SK-N-SH (cell line): Measurements from ENCODE around the gene GBA3. TPM values are rescaled to one million over a fixed set of nuclear protein-coding genes. Genes with fewer than 3 reads are reported as not detected.

Experiments used
- CTCF ChIA-PET: fragments of 300-600, 350-600 bp; formaldehyde crosslinking; extraction: SDS; loops from one replicate; lab custom pipeline; 2021; lab: Yijun Ruan, JAX
- POLR2A ChIA-PET: fragments of 350-600 bp; sonication (Branson Sonifier 250); formaldehyde crosslinking; extraction: SDS; loops from one replicate; lab custom pipeline; 2020; ENCODE audit warnings: antibody characterized with exemption, inconsistent platforms; lab: Yijun Ruan, JAX
- DNase-seq: peaks from one replicate; pipeline ENCODE4 v3.0.0; 2012
- H2AFZ ChIP-seq: fragments of 200-600 bp; sonication (generic); 2 replicates; pipeline ENCODE4 v1.8.1; 2016; ENCODE audit warnings: antibody characterized with exemption, mild to moderate bottlenecking, low read depth
- H3F3A ChIP-seq: fragments of 200-600 bp; sonication (generic); replicated peaks from 2 replicates; pipeline ENCODE3; 2016; ENCODE audit warnings: antibody characterized with exemption, mild to moderate bottlenecking; ENCODE audit not compliant: insufficient read depth
- H3K27ac ChIP-seq, 2 experiments: fragments of 200-500 bp in 1 of 2; fragments of 200-600 bp in 1 of 2; sonication (Bioruptor generic) in 1 of 2; sonication (generic), shearing (Covaris generic) in 1 of 2; 2 replicates each; pipeline versions ENCODE4 v1.5.1 to v1.6.1; 2014 to 2016; ENCODE audit warnings: low read depth in 2 of 2, inconsistent platforms in 1 of 2, low read length in 1 of 2, mild to moderate bottlenecking in 1 of 2, mixed read lengths in 1 of 2
- H3K27me3 ChIP-seq: fragments of 200-600 bp; sonication (generic), shearing (Covaris generic); 2 replicates; pipeline ENCODE4 v1.6.1; 2016; ENCODE audit warnings: mixed run types; ENCODE audit not compliant: insufficient read depth
- H3K36me3 ChIP-seq, 2 experiments: fragments of 200-500 bp in 1 of 2; fragments of 200-600 bp in 1 of 2; sonication (Bioruptor generic) in 1 of 2; sonication (generic) in 1 of 2; replicated peaks in 1 of 2; 2 replicates each; pipeline versions ENCODE3 to v1.5.1; 2014 to 2016; ENCODE audit warnings: low read length in 1 of 2, mild to moderate bottlenecking in 1 of 2; ENCODE audit not compliant: insufficient read depth in 2 of 2, control insufficient read depth in 1 of 2
- H3K4me1 ChIP-seq, 2 experiments: fragments of 200-500 bp in 1 of 2; fragments of 200-600 bp in 1 of 2; sonication (Bioruptor generic) in 1 of 2; sonication (generic), shearing (Covaris generic) in 1 of 2; 2 replicates each; pipeline versions ENCODE4 v1.5.1 to v1.6.1; 2014 to 2016; ENCODE audit warnings: low read depth in 1 of 2, low read length in 1 of 2, mixed run types in 1 of 2; ENCODE audit not compliant: insufficient read depth in 2 of 2, control insufficient read depth in 1 of 2
- H3K4me2 ChIP-seq: fragments of 200-600 bp; sonication (generic), shearing (Covaris generic); 2 replicates; pipeline ENCODE4 v1.6.1; 2017; ENCODE audit warnings: mixed run types
- H3K4me3 ChIP-seq, 2 experiments: fragments of 200-500 bp in 1 of 2; fragments of 200-600 bp in 1 of 2; sonication (Bioruptor generic) in 1 of 2; sonication (generic), shearing (Covaris generic) in 1 of 2; 2 replicates each; pipeline versions ENCODE4 v1.5.1 to v1.8.1; 2014 to 2016; ENCODE audit warnings: low read depth in 2 of 2, inconsistent platforms in 1 of 2, low read length in 1 of 2, mild to moderate bottlenecking in 1 of 2, mixed read lengths in 1 of 2, moderate library complexity in 1 of 2
- H3K79me2 ChIP-seq: fragments of 200-600 bp; sonication (generic); 2 replicates; pipeline ENCODE4 v1.8.1; 2017; ENCODE audit warnings: mild to moderate bottlenecking; ENCODE audit not compliant: insufficient read depth
- H3K9ac ChIP-seq: fragments of 200-600 bp; sonication (generic); 2 replicates; pipeline ENCODE4 v1.6.1; 2017; ENCODE audit warnings: mixed run types
- H3K9me2 ChIP-seq: fragments of 200-600 bp; sonication (generic); 2 replicates; pipeline ENCODE4 v1.6.1; 2017; ENCODE audit warnings: mixed run types
- H3K9me3 ChIP-seq: fragments of 200-600 bp; sonication (generic); 2 replicates; pipeline ENCODE4 v1.6.1; 2017; ENCODE audit warnings: mixed run types, mild to moderate bottlenecking, moderate library complexity
- H4K20me1 ChIP-seq: fragments of 200-600 bp; sonication (generic); 2 replicates; pipeline ENCODE4 v1.6.1; 2017; ENCODE audit warnings: mild to moderate bottlenecking, mixed run types; ENCODE audit not compliant: insufficient read depth
- ELF1 ChIP-seq: IDR thresholded peaks from 2 replicates; pipeline ENCODE4 v1.4.0; 2012
- GABPA ChIP-seq: IDR thresholded peaks from 2 replicates; pipeline ENCODE4 v1.4.0; 2012; ENCODE audit warnings: low read depth, mild to moderate bottlenecking
- GATA2 ChIP-seq: sonication (generic); formaldehyde crosslinking; IDR thresholded peaks from 2 replicates; pipeline ENCODE4 v1.5.0; 2020; ENCODE audit warnings: mild to moderate bottlenecking, missing genetic modification reagents
- POLR2AphosphoS5 ChIP-seq: IDR thresholded peaks from 2 replicates; pipeline ENCODE4 v1.6.1; 2012; ENCODE audit warnings: low read depth, low read length
- RAD21 ChIP-seq: IDR thresholded peaks from 2 replicates; pipeline ENCODE4 v1.6.1; 2012; ENCODE audit warnings: mild to moderate bottlenecking, low read length
- RFX5 ChIP-seq: IDR thresholded peaks from 2 replicates; pipeline ENCODE4 v1.6.1; 2012; ENCODE audit warnings: mild to moderate bottlenecking, improper control_type of control experiment, low read length
- TEAD4 ChIP-seq: IDR thresholded peaks from 2 replicates; pipeline ENCODE4 v1.4.0; 2012; ENCODE audit warnings: mild to moderate bottlenecking, borderline replicate concordance; ENCODE audit not compliant: insufficient read depth
- WGBS: methylation state at CpG from one replicate; pipeline ENCODE4 v1.1.6; 2017; ENCODE audit warnings: low lambda C conversion rate; 5-methylcytosine and 5-hydroxymethylcytosine counted together
- polyA plus RNA-seq, 3 experiments: library from polyadenylated mRNA; depleted of rRNA; stranded (reverse); fragments of >200 nt; gene quantifications; 2 replicates each; pipeline ENCODE4 v1.2.3, GENCODE V29; 2012
- TF ChIP-seq, protein P1 (sequence below): IDR thresholded peaks from 2 replicates; pipeline ENCODE4 v1.4.0; 2012; ENCODE audit warnings: low read depth
- TF ChIP-seq, protein P2 (sequence below): fragments of 150-350 bp; IDR thresholded peaks from 2 replicates; pipeline ENCODE4 v1.6.1; 2016; ENCODE audit warnings: mild to moderate bottlenecking, low read depth, low read length

GBA3 gene
- polyA plus RNA-seq, 1 of the 3 experiments (the other 2 are of a cell fraction): not detected

DNA sequence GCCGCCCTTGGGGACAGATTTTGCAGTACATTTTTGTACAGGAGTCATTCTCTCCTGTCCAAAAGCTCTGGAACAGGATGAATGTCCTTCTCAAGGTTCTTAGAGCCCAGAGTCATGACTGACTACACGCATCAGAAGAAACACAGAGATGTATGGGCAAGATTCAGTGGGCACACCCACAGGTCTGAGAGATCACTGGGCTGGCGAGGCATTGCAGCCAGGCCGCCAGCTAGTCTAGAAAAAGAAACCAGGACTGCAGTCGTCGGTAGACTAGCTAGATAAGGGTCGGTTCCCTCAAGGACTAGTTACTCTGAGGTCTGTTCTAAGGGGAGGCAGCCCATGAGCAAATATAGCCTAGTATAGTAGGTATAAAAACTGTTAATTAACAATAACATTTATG lies 19.8 kb downstream of the GBA3 start:
- ChIA-PET POLR2A (no interaction called here), CTCF (interaction anchor here (0.6 kb wide), 1 partner anchor 1939 kb away, joined by 3 read pairs; no protein-coding TSS in a partner anchor)
- H3K4me2 ChIP-seq: peak overlapping the region; percentile 11; the same call in 1 of the 2 replicates
- no peaks in the 10 kb centered on the region for H3K36me3 ChIP-seq
- H3F3A ChIP-seq: no peaks in the 10 kb centered on the region
- no peaks in the 10 kb centered on the region for H3K4me1 ChIP-seq
- H3K9me2 ChIP-seq: no peaks in the 10 kb centered on the region
- no peak overlapping the region for H3K9ac ChIP-seq
- H3K79me2 ChIP-seq: no peaks in the 10 kb centered on the region
- peaks cover 4% of the 10 kb centered on the region; the same call in 1 of the 2 replicates for H3K27me3 ChIP-seq
- TF ChIP-seq, protein P1, sequence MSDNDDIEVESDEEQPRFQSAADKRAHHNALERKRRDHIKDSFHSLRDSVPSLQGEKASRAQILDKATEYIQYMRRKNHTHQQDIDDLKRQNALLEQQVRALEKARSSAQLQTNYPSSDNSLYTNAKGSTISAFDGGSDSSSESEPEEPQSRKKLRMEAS: no peak
- TF ChIP-seq GATA2 (CRISPR knock-in tag) (no peak), ELF1 (no peak), POLR2AphosphoS5 (no peak)
- no peak overlapping the region for H3K27ac ChIP-seq
- no peak overlapping the region for H2AFZ ChIP-seq
- no peaks in the 10 kb centered on the region for H4K20me1 ChIP-seq
- no peak overlapping the region for H3K4me3 ChIP-seq
- DNase-seq: no peak
- H3K9me3 ChIP-seq: no peaks in the 10 kb centered on the region
- WGBS: 4% methylated on average over 7 of the region's 7 CpGs

DNA sequence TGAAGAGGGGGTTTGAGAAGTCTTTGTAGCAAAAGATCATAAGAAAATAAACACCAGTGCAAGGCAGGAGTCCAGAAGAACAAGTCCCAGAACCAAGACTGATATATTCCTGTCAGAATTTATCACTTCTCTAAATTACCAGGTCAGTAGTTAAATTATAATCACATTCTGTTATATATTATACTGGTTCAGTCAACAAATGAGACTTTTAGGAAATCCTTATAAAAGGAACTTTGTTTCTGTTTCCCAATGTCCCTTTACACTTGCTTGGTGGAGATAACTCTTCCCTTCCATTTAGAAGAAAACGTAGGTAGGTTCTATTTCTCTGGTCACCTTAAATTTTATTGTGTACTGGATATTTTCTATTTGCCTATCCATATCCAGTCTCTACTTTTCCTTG lies 21.1 kb downstream of the GBA3 start:
- no peaks in the 10 kb centered on the region for H3F3A ChIP-seq
- no peaks in the 10 kb centered on the region for H3K4me1 ChIP-seq
- WGBS: 0% methylated on average over 1 of the region's 1 CpG
- H3K36me3 ChIP-seq: no peaks in the 10 kb centered on the region
- CTCF ChIA-PET: no interaction called here
- H3K9me3 ChIP-seq: no peaks in the 10 kb centered on the region
- H2AFZ ChIP-seq: no peak overlapping the region
- H3K9me2 ChIP-seq: no peaks in the 10 kb centered on the region
- POLR2A ChIA-PET: no interaction called here
- H4K20me1 ChIP-seq: no peaks in the 10 kb centered on the region
- no peak overlapping the region for H3K9ac ChIP-seq
- no peak overlapping the region for H3K4me2 ChIP-seq
- no peak overlapping the region for H3K27ac ChIP-seq
- H3K27me3 ChIP-seq: peaks cover 4% of the 10 kb centered on the region; the same call in 1 of the 2 replicates
- H3K79me2 ChIP-seq: no peaks in the 10 kb centered on the region
- TF ChIP-seq, protein P2, sequence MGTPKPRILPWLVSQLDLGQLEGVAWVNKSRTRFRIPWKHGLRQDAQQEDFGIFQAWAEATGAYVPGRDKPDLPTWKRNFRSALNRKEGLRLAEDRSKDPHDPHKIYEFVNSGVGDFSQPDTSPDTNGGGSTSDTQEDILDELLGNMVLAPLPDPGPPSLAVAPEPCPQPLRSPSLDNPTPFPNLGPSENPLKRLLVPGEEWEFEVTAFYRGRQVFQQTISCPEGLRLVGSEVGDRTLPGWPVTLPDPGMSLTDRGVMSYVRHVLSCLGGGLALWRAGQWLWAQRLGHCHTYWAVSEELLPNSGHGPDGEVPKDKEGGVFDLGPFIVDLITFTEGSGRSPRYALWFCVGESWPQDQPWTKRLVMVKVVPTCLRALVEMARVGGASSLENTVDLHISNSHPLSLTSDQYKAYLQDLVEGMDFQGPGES: no peak
- TF ChIP-seq GATA2 (CRISPR knock-in tag): no peak
- TF ChIP-seq, all 33 proteins: peak for 0
- no peak overlapping the region for H3K4me3 ChIP-seq
- no peak for DNase-seq

DNA sequence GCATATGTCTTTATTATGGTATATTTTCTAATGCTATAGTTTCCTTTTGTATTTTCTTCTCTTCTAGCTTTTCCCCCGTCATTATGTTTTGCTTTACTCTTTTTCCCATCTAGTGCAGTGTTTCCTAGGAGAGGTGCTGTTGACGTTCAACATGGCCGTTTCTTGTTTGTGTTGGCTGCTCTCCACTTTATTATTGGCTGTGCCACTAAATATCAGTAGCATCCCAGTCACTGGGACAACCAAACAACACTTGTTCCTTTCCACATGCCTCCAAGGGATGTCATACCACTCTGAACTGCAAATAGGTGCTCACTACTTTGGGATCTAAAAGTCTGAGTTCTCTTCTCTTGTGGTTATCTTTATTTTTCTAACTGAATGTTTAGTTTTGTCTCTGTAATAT lies 26.5 kb downstream of the GBA3 start:
- no peak for DNase-seq
- no peak overlapping the region for H3K4me3 ChIP-seq
- no peaks in the 10 kb centered on the region for H3K9me2 ChIP-seq
- no peak overlapping the region for H3K9ac ChIP-seq
- no peaks in the 10 kb centered on the region for H3K79me2 ChIP-seq
- H3K36me3 ChIP-seq: no peaks in the 10 kb centered on the region
- H3K4me1 ChIP-seq: no peaks in the 10 kb centered on the region
- CTCF ChIA-PET: no interaction called here
- WGBS: 3% methylated on average over 3 of the region's 3 CpGs
- TF ChIP-seq GATA2 (CRISPR knock-in tag) (no peak), RFX5 (no peak), TEAD4 (no peak), RAD21 (no peak), GABPA (no peak)
- H3K27ac ChIP-seq: no peak overlapping the region
- POLR2A ChIA-PET: no interaction called here
- H4K20me1 ChIP-seq: no peaks in the 10 kb centered on the region
- H3K9me3 ChIP-seq: no peaks in the 10 kb centered on the region
- no peaks in the 10 kb centered on the region for H3F3A ChIP-seq
- H3K4me2 ChIP-seq: no peak overlapping the region
- no peak overlapping the region for H2AFZ ChIP-seq
- peaks cover 2% of the 10 kb centered on the region; the same call in 1 of the 2 replicates for H3K27me3 ChIP-seq
